ENCODE measurements around the gene OR9Q1.

- TF ChIP-seq CTCF (IDR thresholded peaks at IDR 0.05 in 4 of 5, conservative IDR thresholded peaks at IDR 0.05 in 1 of 5), result no peak
- TF ChIP-seq POLR2A (IDR thresholded peaks at IDR 0.05), result no peak
These were observed 101.8 kb downstream of the OR9Q1 start, which contains the start of gene OR9I1 for GRCh38 chr11:58125469-58125868.

All from gastrocnemius medialis (tissue), 4 donors.